MCF 10A (cell line): Measurements from ENCODE around the gene A1BG. TPM values are rescaled to one million over a fixed set of nuclear protein-coding genes. Genes with fewer than 3 reads are reported as not detected.

Source experiments
- BruUV-seq: library from RNA; stranded (reverse); fragments of 400-500 nt; replicated peaks from 2 replicates; lab custom pipeline; 2021; lab: Mats Ljungman, UMichigan
- CTCF ChIA-PET: fragments of 300-600 bp; sonication (Branson Sonifier 250); formaldehyde crosslinking; extraction: SDS; loops from one replicate; lab custom pipeline; 2021; ENCODE audit warnings: antibody characterized with exemption, inconsistent platforms; lab: Yijun Ruan, JAX
- POLR2A ChIA-PET: fragments of 300-600, 350-650 bp; sonication (Branson Sonifier 250); formaldehyde crosslinking; extraction: SDS; loops from one replicate; lab custom pipeline; 2020; ENCODE audit warnings: antibody characterized with exemption, inconsistent platforms; lab: Yijun Ruan, JAX
- DNase-seq: peaks from one replicate; pipeline ENCODE4 v3.0.0-alpha.2; 2018; ENCODE audit not compliant: unreplicated experiment
- H3K27ac Mint-ChIP-seq: one replicate; pipeline ENCODE4 v1.8.0; 2022; ENCODE audit warnings: mild to moderate bottlenecking, low read depth, mixed read lengths; ENCODE audit not compliant: unreplicated experiment
- H3K27me3 Mint-ChIP-seq: one replicate; pipeline ENCODE4 v1.8.0; 2022; ENCODE audit warnings: mixed read lengths; ENCODE audit not compliant: insufficient read depth, unreplicated experiment
- H3K36me3 Mint-ChIP-seq: one replicate; pipeline ENCODE4 v1.8.0; 2022; ENCODE audit warnings: mild to moderate bottlenecking, moderate library complexity, mixed read lengths; ENCODE audit not compliant: insufficient read depth, unreplicated experiment
- H3K4me1 Mint-ChIP-seq: one replicate; pipeline ENCODE4 v1.8.0; 2022; ENCODE audit warnings: mixed read lengths; ENCODE audit not compliant: insufficient read depth, unreplicated experiment
- H3K4me3 Mint-ChIP-seq: one replicate; pipeline ENCODE4 v1.8.0; 2022; ENCODE audit warnings: mild to moderate bottlenecking, moderate library complexity, mixed read lengths; ENCODE audit not compliant: unreplicated experiment
- H3K9me3 Mint-ChIP-seq: one replicate; pipeline ENCODE4 v1.8.0; 2022; ENCODE audit warnings: mixed read lengths; ENCODE audit not compliant: unreplicated experiment
- CTCF ChIP-seq: fragments of 200-600 bp; IDR thresholded peaks from one replicate; pipeline ENCODE4 v1.8.0; 2022; ENCODE audit warnings: antibody characterized with exemption, mild to moderate bottlenecking; ENCODE audit not compliant: unreplicated experiment
- intact Hi-C: fragments of 100-400 bp; cut with micrococcal nuclease; formaldehyde crosslinking; loops from 2 replicates; pipeline ENCODE4 v1.14.1; 2022
- total RNA-seq: library from RNA; stranded (reverse); gene quantifications from 2 replicates; pipeline ENCODE4 v1.2.3, GENCODE V29; 2022

The A1BG gene
- total RNA-seq, 1 experiment from 2014 or later: 6.4 TPM

- H3K4me1 Mint-ChIP-seq: no peaks in the 10 kb centered on the region
- H3K36me3 Mint-ChIP-seq: peaks cover 16% of the 10 kb centered on the region
- TF ChIP-seq CTCF: no peak
- intact Hi-C loops: no loop called here
- H3K4me3 Mint-ChIP-seq: no peak overlapping the region
- no peak for DNase-seq
- CTCF ChIA-PET: interaction anchor here (1.1 kb wide), 1 partner anchor 25 kb away, joined by 4 read pairs; no protein-coding TSS in a partner anchor
- H3K27me3 Mint-ChIP-seq: no peaks in the 10 kb centered on the region
- POLR2A ChIA-PET: no interaction called here
- H3K9me3 Mint-ChIP-seq: peaks cover 7% of the 10 kb centered on the region
- H3K27ac Mint-ChIP-seq: no peak overlapping the region
- no TSS peak for BruUV-seq
Measured at GRCh38 chr19:58338825-58339558, 14.3 kb downstream of the A1BG start.

DNA sequence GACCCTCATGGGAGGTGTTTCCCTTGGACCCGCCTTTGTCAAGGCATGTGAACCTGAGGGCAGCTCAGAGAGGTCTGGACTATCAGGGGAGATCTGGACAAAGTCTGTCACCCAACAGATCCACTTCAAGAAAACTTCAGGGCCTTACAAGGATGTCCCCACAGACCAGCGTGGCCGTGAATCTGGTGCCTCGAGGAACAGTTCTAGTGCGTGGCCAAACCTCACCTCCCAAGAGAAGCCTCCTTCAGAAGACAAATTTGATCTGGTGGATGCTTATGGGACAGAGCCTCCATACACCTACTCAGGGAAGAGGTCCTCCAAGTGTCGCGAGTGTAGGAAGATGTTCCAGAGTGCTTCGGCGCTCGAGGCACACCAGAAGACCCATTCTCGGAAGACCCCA is 15.0 kb downstream of the A1BG start:
- H3K36me3 Mint-ChIP-seq: peaks cover 16% of the 10 kb centered on the region
- CTCF ChIA-PET: interaction anchor here (1.1 kb wide), 1 partner anchor 26 kb away, joined by 4 read pairs; no protein-coding TSS in a partner anchor
- DNase-seq: no peak

DNA sequence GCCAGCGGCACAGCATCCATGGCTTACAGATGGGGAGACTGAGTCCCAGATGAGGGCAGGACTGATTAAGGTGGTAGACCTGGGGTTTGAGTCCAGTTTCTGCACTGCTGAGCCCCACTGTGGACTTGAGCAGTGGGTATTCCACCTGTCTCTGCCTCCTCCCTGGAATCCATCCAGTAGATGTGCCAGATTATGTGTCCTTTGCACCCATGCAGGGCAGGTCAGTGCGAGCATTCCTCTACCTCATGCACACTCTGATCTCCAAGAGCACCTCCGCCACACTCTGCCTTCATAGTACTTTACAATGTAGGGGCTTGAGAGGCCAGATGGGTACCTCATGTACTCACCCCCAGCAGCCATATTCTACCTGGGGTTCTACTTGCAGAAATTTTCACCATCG is 16.5 kb downstream of the A1BG start:
- no peaks in the 10 kb centered on the region for H3K4me1 Mint-ChIP-seq
- no peak for TF ChIP-seq CTCF
- no TSS peak for BruUV-seq
- no peaks in the 10 kb centered on the region for H3K27me3 Mint-ChIP-seq
- intact Hi-C loops: no loop called here
- no peak overlapping the region for H3K27ac Mint-ChIP-seq
- DNase-seq: no peak
- peaks cover 16% of the 10 kb centered on the region for H3K36me3 Mint-ChIP-seq
- no peak overlapping the region for H3K4me3 Mint-ChIP-seq
- ChIA-PET POLR2A (no interaction called here), CTCF (no interaction called here)
- peaks cover 7% of the 10 kb centered on the region for H3K9me3 Mint-ChIP-seq

More for the DNA sequence above, 15.0 kb downstream of the A1BG start:
- H3K27me3 Mint-ChIP-seq: no peaks in the 10 kb centered on the region
- H3K4me3 Mint-ChIP-seq: no peak overlapping the region
- BruUV-seq: no TSS peak
- H3K9me3 Mint-ChIP-seq: peaks cover 7% of the 10 kb centered on the region
- H3K4me1 Mint-ChIP-seq: no peaks in the 10 kb centered on the region
- H3K27ac Mint-ChIP-seq: no peak overlapping the region
- POLR2A ChIA-PET: no interaction called here
- TF ChIP-seq CTCF: no peak
- intact Hi-C loops: no loop called here

- Mint-ChIP-seq H3K4me1 (no peaks in the 10 kb centered on the region), H3K4me3 (no peak overlapping the region)
- DNase-seq: no peak
Measured at GRCh38 chr19:58336216-58336615, 17.1 kb downstream of the A1BG start.

More at GRCh38 chr19:58336216-58336615, 17.1 kb downstream of the A1BG start:
- POLR2A ChIA-PET: interaction anchor here (0.7 kb wide), 1 partner anchor 51 kb away, joined by 3 read pairs; the partner anchor contains the start of gene RPS5
- H3K27me3 Mint-ChIP-seq: no peaks in the 10 kb centered on the region
- H3K27ac Mint-ChIP-seq: no peak overlapping the region
- H3K9me3 Mint-ChIP-seq: peaks cover 7% of the 10 kb centered on the region
- BruUV-seq: no TSS peak
- intact Hi-C loops: no loop called here
- CTCF ChIA-PET: interaction anchor here (0.7 kb wide), 1 partner anchor 45 kb away, joined by 3 read pairs; no protein-coding TSS in a partner anchor
- peaks cover 16% of the 10 kb centered on the region for H3K36me3 Mint-ChIP-seq
- TF ChIP-seq CTCF: no peak
